Measurements from ENCODE around the gene XAGE1A. TPM values are rescaled to one million over a fixed set of nuclear protein-coding genes. Genes with fewer than 3 reads are reported as not detected.

The XAGE1A gene, protein sequence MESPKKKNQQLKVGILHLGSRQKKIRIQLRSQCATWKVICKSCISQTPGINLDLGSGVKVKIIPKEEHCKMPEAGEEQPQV
- total RNA-seq = not detected in 2 replicates

DNA sequence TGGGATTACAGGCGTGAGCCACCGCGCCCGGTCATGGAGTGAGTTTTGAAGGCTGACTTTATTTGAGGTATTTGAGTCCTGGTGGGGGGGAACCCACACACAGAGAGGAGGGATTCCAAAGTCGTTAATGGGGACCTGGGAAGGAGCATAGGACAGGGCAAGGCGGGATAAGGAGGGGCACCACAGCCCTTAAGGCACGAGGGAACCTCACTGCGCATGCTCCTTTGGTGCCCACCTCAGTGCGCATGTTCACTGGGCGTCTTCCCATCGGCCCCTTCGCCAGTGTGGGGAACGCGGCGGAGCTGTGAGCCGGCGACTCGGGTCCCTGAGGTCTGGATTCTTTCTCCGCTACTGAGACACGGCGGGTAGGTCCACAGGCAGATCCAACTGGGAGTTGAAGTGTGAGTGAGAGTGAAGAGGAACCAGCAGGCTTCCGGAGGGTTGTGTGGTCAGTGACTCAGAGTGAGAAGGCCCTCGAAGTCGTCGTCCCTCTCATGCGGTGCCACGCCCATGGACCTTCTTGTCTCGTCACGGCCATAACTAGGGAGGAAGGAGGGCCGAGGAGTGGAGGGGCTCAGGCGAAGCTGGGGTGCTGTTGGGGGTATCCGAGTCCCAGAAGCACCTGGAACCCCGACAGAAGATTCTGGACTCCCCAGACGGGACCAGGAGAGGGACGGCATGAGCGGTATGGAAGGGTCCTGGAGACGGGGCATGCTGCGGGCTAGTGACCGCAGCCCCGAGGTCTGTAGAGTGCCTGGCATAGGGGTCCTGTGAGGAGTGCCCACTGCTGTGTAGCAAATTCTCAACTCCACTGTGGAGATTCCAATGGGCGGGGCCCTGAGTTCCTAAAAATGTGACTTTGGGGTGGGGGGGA lies at the start of gene XAGE1A:
Gene XAGE1A, plus strand, starts transcription at position 264 of the 874 bp plus-strand sequence. CDS start 1,554 bp downstream, outside the sequence.

DNA sequence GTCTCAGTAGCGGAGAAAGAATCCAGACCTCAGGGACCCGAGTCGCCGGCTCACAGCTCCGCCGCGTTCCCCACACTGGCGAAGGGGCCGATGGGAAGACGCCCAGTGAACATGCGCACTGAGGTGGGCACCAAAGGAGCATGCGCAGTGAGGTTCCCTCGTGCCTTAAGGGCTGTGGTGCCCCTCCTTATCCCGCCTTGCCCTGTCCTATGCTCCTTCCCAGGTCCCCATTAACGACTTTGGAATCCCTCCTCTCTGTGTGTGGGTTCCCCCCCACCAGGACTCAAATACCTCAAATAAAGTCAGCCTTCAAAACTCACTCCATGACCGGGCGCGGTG lies 21.3 kb downstream of the XAGE1A start, which contains the start of gene XAGE1B:
Gene XAGE1B, minus strand, starts transcription at position 77 of the 339 bp plus-strand sequence. CDS start 1,536 bp downstream, outside the sequence.

Other genes starting within 250 kb of the XAGE1A start
- not detected in 2 replicates for gene XAGE2, start 126.8 kb upstream of the XAGE1A start, total RNA-seq
- gene XAGE1B, start 21.3 kb downstream of the XAGE1A start, total RNA-seq = not detected in 2 replicates
- not detected in 2 replicates for gene SSX7, start 159.1 kb downstream of the XAGE1A start, total RNA-seq
- gene SSX2, start 211.4 kb downstream of the XAGE1A start, total RNA-seq = not detected in 2 replicates